OCI-LY7 (cell line): ENCODE results near the gene KLRB1. TPM values are rescaled to one million over a fixed set of nuclear protein-coding genes. Genes with fewer than 3 reads are reported as not detected.
A peak's percentile ranks its signal among the peaks of the same experiment; 100 is the strongest.

Experiments used
- BruUV-seq: library from RNA; stranded (reverse); fragments of 400-500 nt; replicated peaks from 2 replicates; lab custom pipeline; 2021; lab: Mats Ljungman, UMichigan
- CTCF ChIA-PET: fragments of 300-600 bp; sonication (Branson Sonifier 250); formaldehyde crosslinking; loops from one replicate; lab custom pipeline; 2022; ENCODE audit warnings: antibody characterized with exemption; ENCODE audit not compliant: unreplicated experiment; lab: Charles Lee
- POLR2A ChIA-PET: fragments of 300-600 bp; sonication (Branson Sonifier 250); formaldehyde crosslinking; loops from one replicate; lab custom pipeline; 2022; ENCODE audit warnings: antibody characterized with exemption; lab: Charles Lee
- DNase-seq: peaks from one replicate; pipeline ENCODE4 v3.0.0-alpha.2; 2015; ENCODE audit warnings: low spot score
- H2AFZ ChIP-seq: fragments of 200-600 bp; sonication (generic), shearing (Covaris generic); 2 replicates; pipeline ENCODE4 v1.6.1; 2014; ENCODE audit warnings: mild to moderate bottlenecking, antibody characterized with exemption, low read length, moderate library complexity
- H3K27ac ChIP-seq: fragments of 200-600 bp; sonication (generic); 2 replicates; pipeline ENCODE4 v1.5.1; 2014; ENCODE audit warnings: mixed run types, low read depth, mild to moderate bottlenecking, moderate library complexity, low read length, inconsistent platforms; ENCODE audit not compliant: poor library complexity, severe bottlenecking
- H3K36me3 ChIP-seq: fragments of 200-600 bp; sonication (generic); 2 replicates; pipeline ENCODE4 v1.6.1; 2014; ENCODE audit warnings: mild to moderate bottlenecking, antibody characterized with exemption, low read length, moderate library complexity, mixed read lengths; ENCODE audit not compliant: insufficient read depth
- H3K4me1 ChIP-seq: fragments of 200-600 bp; sonication (generic); 2 replicates; pipeline ENCODE4 v1.5.1; 2014; ENCODE audit warnings: mild to moderate bottlenecking, low read length; ENCODE audit not compliant: insufficient read depth, poor library complexity, severe bottlenecking
- H3K4me2 ChIP-seq: fragments of 200-600 bp; sonication (generic); 2 replicates; pipeline ENCODE4 v1.6.1; 2014; ENCODE audit warnings: mild to moderate bottlenecking, low read length
- H3K4me3 ChIP-seq: fragments of 200-600 bp; sonication (generic); 2 replicates; pipeline ENCODE4 v1.5.1; 2014; ENCODE audit warnings: mild to moderate bottlenecking, low read depth, low read length; ENCODE audit not compliant: poor library complexity, severe bottlenecking
- H3K79me2 ChIP-seq: fragments of 200-600 bp; sonication (generic); 2 replicates; pipeline ENCODE4 v1.6.1; 2016; ENCODE audit warnings: low read depth, mild to moderate bottlenecking, low read length, moderate library complexity, mixed read lengths; ENCODE audit not compliant: insufficient read depth
- H3K9me2 ChIP-seq: fragments of 200-600 bp; sonication (generic); 2 replicates; pipeline ENCODE4 v1.6.1; 2016; ENCODE audit warnings: mild to moderate bottlenecking, low read length, mixed read lengths; ENCODE audit not compliant: insufficient read depth
- H3K9me3 ChIP-seq: fragments of 200-600 bp; sonication (generic); 2 replicates; pipeline ENCODE4 v1.6.1; 2014; ENCODE audit warnings: mild to moderate bottlenecking, mixed run types, low read length, mixed read lengths
- H4K20me1 ChIP-seq: fragments of 200-600 bp; sonication (generic); 2 replicates; pipeline ENCODE4 v1.6.1; 2014; ENCODE audit warnings: mild to moderate bottlenecking, antibody characterized with exemption, low read length, moderate library complexity, mixed read lengths; ENCODE audit not compliant: insufficient read depth
- EZH2phosphoT487 ChIP-seq: fragments of 200-600 bp; sonication (generic); IDR thresholded peaks from 2 replicates; pipeline ENCODE4 v1.6.1; 2018; ENCODE audit warnings: low read depth, borderline replicate concordance, mild to moderate bottlenecking, mixed run types, antibody characterized with exemption, low read length, moderate library complexity, mixed read lengths
- intact Hi-C: fragments of 100-400 bp; cut with micrococcal nuclease; formaldehyde crosslinking; loops from one replicate; pipeline ENCODE4 v1.10.0; 2022; ENCODE audit not compliant: unreplicated experiment
- total RNA-seq, 2 experiments: library from RNA; depleted of rRNA in 1 of 2; stranded (reverse); fragments of >200 nt in 1 of 2; shearing (Covaris generic) in 1 of 2; gene quantifications; 2 replicates each; pipeline ENCODE4 v1.2.3, GENCODE V29; 2014 to 2022
- TF ChIP-seq, protein P1 (sequence below): fragments of 200-600 bp; sonication (generic); conservative IDR thresholded peaks from 2 replicates; pipeline ENCODE4 v1.5.1; 2014; ENCODE audit warnings: mild to moderate bottlenecking, antibody characterized with exemption, low read length, moderate library complexity, mixed read lengths

Gene KLRB1
- total RNA-seq, 2 experiments from 2014 or later, result not detected

DNA sequence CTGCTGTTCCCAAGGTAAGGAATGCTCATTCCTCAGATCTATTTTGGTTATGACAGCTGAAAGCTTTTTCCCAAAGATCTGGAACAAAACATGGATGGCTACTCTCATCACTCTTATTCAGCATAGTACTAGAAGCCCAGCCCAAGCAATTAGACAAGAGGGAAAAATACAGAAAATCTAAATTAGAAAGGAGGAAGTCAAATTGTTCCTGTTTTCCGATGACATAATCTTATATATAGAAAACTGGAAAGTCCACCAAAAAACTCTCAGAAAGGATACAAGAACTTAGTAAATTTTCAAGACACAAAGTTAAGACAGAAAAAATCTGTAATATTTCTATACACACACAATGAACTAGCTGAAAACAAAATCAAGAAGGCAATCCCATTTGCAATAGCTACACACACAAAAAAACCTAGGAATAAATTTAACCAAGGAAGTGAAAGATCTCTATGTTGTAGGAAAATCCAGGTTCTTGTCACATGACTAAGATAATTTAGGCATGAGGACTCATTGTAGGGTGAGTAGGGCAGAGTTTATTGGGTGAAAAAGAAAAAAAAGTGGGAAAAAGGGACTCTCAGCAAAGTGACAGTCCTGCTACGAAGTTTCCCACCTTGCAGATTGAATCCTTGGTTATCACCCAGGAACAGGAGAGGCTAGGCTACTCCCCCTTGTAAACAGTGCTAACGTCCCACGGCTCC lies 28.6 kb upstream of the KLRB1 start:
- ChIA-PET CTCF (no interaction called here), POLR2A (interaction anchor here (0.8 to 1.6 kb wide), 5 partner anchors 11 to 119 kb away, joined by 3 to 13 read pairs (median 3); no protein-coding TSS in a partner anchor)
- Histone ChIP-seq H4K20me1 (no peaks in the 10 kb centered on the region), H3K4me2 (peak overlapping the region; percentile 34; the same call in 1 of the 2 replicates), H3K36me3 (peaks cover 35% of the 10 kb centered on the region; the same call in 1 of the 2 replicates), H3K79me2 (no peaks in the 10 kb centered on the region), H3K4me3 (no peak overlapping the region), H3K9me3 (peaks cover 20% of the 10 kb centered on the region; the same call in 1 of the 2 replicates), H3K4me1 (peaks cover 32% of the 10 kb centered on the region), H3K27ac (no peak overlapping the region), H3K9me2 (no peaks in the 10 kb centered on the region), H2AFZ (no peak overlapping the region)
- no TSS peak for BruUV-seq
- DNase-seq, result no peak
- TF ChIP-seq EZH2phosphoT487, result no peak
- TF ChIP-seq, protein P1, sequence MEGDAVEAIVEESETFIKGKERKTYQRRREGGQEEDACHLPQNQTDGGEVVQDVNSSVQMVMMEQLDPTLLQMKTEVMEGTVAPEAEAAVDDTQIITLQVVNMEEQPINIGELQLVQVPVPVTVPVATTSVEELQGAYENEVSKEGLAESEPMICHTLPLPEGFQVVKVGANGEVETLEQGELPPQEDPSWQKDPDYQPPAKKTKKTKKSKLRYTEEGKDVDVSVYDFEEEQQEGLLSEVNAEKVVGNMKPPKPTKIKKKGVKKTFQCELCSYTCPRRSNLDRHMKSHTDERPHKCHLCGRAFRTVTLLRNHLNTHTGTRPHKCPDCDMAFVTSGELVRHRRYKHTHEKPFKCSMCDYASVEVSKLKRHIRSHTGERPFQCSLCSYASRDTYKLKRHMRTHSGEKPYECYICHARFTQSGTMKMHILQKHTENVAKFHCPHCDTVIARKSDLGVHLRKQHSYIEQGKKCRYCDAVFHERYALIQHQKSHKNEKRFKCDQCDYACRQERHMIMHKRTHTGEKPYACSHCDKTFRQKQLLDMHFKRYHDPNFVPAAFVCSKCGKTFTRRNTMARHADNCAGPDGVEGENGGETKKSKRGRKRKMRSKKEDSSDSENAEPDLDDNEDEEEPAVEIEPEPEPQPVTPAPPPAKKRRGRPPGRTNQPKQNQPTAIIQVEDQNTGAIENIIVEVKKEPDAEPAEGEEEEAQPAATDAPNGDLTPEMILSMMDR, result no peak
- intact Hi-C loops, result no loop called here

DNA sequence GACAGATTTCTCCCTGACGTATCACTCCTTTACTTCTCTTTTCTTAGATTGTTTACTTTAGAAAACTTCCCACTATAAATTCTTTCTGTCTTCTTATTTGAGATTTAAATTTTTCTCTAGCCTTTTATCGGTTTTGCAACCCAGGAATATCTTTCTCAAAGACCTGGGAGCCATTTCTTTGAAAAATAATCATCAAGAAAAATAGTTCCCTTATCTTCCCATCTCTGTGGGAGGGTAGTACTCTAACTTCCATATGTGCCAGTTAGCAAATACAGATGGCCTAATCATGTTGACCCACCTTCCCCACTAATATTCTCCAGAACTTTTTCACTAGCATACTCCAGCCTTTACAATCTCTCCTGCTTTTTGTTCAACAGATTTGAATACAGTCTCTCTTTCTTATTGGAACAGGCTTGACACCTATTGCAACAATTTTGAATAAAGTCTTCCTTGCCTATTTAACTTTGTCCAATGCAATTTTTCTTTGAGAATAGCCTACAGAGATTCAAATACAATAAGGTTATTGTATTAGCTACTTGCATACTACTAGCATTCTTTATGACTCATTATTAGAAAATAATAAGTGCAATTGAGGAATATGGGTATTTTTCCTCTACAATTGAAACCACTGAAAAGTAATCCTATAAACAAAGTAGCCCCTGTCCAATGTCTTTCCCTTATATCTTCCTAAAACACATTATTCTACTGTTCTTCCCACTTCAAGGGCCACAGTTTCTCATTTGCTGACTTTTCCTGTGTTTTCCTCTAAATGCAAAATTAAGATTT lies 27.4 kb upstream of the KLRB1 start:
- no peaks in the 10 kb centered on the region for H3K79me2 ChIP-seq
- H3K4me3 ChIP-seq, result no peak overlapping the region
- ChIA-PET POLR2A (interaction anchor here (0.7 to 1.6 kb wide), 12 partner anchors 12 to 163 kb away, joined by 3 to 13 read pairs (median 3); no protein-coding TSS in a partner anchor), CTCF (interaction anchor here (1.3 kb wide), 1 partner anchor 76 kb away, joined by 3 read pairs; no protein-coding TSS in a partner anchor)
- H3K4me1 ChIP-seq, result peaks cover 32% of the 10 kb centered on the region
- H2AFZ ChIP-seq, result peak overlapping the region; percentile 85
- H3K27ac ChIP-seq, result peak overlapping the region; percentile 22
- TF ChIP-seq EZH2phosphoT487, result no peak
- intact Hi-C loops, result loop anchor here (1.0 to 5.0 kb wide), 5 partner anchors 37 to 304 kb away; no protein-coding TSS in a partner anchor
- no TSS peak for BruUV-seq
- H3K9me2 ChIP-seq, result no peaks in the 10 kb centered on the region
- peak overlapping the region; percentile 34 for H3K4me2 ChIP-seq
- no peak for DNase-seq
- no peaks in the 10 kb centered on the region for H4K20me1 ChIP-seq
- peaks cover 29% of the 10 kb centered on the region; the same call in 1 of the 2 replicates for H3K36me3 ChIP-seq
- peaks cover 9% of the 10 kb centered on the region; the same call in 1 of the 2 replicates for H3K9me3 ChIP-seq

DNA sequence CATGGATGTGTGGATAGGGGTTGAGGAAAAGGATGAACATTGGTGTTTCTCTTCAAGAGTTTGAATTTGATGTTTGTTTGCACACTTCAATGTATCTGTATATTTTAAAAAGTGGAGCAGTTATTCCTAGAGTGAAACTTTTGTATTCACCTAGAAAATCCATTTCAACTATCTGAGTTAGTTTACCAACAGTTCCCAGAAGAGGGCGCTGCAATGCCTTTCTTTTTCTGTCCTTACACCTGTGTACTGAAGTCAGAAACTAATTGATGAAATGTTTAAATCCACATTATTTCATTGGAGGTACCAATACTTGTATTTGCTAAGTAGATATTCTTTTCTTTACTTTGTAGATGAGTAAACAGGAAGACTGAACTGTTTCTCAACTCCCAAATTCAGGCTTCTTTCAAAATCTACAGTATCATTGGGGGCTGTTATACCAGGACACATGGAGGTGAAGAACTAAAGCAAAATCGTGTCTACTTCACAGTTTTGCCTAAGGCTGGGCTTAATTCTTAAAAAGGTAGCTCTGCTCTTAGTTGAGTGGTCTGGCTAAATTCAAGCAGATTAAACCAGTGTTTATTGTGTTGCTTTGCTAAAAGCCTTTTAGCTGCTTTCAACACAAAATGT lies 26.6 kb upstream of the KLRB1 start:
- POLR2A ChIA-PET, result interaction anchor here (0.6 to 1.6 kb wide), 10 partner anchors 13 to 740 kb away, joined by 3 to 4 read pairs (median 4); no protein-coding TSS in a partner anchor

More for the DNA sequence above, 26.6 kb upstream of the KLRB1 start:
- Histone ChIP-seq H3K9me2 (no peaks in the 10 kb centered on the region), H2AFZ (peak overlapping the region; percentile 85), H3K4me3 (no peak overlapping the region), H3K36me3 (peaks cover 26% of the 10 kb centered on the region; the same call in 1 of the 2 replicates), H3K4me2 (peak overlapping the region; percentile 34), H3K9me3 (peaks cover under 1% of the 10 kb centered on the region; the same call in 1 of the 2 replicates), H3K27ac (peak overlapping the region; percentile 22), H4K20me1 (no peaks in the 10 kb centered on the region), H3K79me2 (no peaks in the 10 kb centered on the region), H3K4me1 (peaks cover 32% of the 10 kb centered on the region)
- TF ChIP-seq, protein P1, result peak; percentile 100
- TF ChIP-seq EZH2phosphoT487, result no peak
- peak; percentile 83 for DNase-seq
- BruUV-seq, result no TSS peak
- CTCF ChIA-PET, result interaction anchor here (1.1 to 1.3 kb wide), 2 partner anchors 74 to 77 kb away, joined by 3 read pairs; no protein-coding TSS in a partner anchor
- intact Hi-C loops, result loop anchor here (1.0 to 5.0 kb wide), 5 partner anchors 38 to 303 kb away; no protein-coding TSS in a partner anchor
